ENCODE data around the gene SCAF8.

GRCh38 chr6:154683756-154684523, 49.3 kb upstream of the SCAF8 start:
- TF ChIP-seq EZH2 (IDR thresholded peaks at IDR 0.05; ENCODE audit: borderline replicate concordance) (no peak), EZH2phosphoT487 (IDR thresholded peaks at IDR 0.05; ENCODE audit: low read depth, severe bottlenecking, unreplicated experiment) (no peak)
- TF ChIP-seq, protein P1, sequence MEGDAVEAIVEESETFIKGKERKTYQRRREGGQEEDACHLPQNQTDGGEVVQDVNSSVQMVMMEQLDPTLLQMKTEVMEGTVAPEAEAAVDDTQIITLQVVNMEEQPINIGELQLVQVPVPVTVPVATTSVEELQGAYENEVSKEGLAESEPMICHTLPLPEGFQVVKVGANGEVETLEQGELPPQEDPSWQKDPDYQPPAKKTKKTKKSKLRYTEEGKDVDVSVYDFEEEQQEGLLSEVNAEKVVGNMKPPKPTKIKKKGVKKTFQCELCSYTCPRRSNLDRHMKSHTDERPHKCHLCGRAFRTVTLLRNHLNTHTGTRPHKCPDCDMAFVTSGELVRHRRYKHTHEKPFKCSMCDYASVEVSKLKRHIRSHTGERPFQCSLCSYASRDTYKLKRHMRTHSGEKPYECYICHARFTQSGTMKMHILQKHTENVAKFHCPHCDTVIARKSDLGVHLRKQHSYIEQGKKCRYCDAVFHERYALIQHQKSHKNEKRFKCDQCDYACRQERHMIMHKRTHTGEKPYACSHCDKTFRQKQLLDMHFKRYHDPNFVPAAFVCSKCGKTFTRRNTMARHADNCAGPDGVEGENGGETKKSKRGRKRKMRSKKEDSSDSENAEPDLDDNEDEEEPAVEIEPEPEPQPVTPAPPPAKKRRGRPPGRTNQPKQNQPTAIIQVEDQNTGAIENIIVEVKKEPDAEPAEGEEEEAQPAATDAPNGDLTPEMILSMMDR (IDR thresholded peaks at IDR 0.05; ENCODE audit: poor library complexity), result no peak

Data from hepatocyte (in vitro differentiated cells).